K562 (cell line): Measurements from ENCODE around the gene NAPA. TPM values are rescaled to one million over a fixed set of nuclear protein-coding genes. Genes with fewer than 3 reads are reported as not detected.

Source experiments
- ATAC-seq: fragments of 200-7000 bp; cut with Tn5 transposase; 3 replicates; pipeline ENCODE4 v1.9.1; 2020; ENCODE audit warnings: moderate library complexity
- BruUV-seq: library from RNA; stranded (reverse); fragments of 400-500 nt; replicated peaks from 2 replicates; lab custom pipeline; 2021; lab: Mats Ljungman, UMichigan
- CTCF ChIA-PET: fragments of 300-600 bp; formaldehyde crosslinking; extraction: SDS; loops from one replicate; lab custom pipeline; 2021; ENCODE audit warnings: low intra/inter-chr PET ratio; lab: Yijun Ruan, JAX
- POLR2A ChIA-PET: fragments of 300-600, 350-650 bp; sonication (Branson Sonifier 250); formaldehyde crosslinking; extraction: SDS; loops from one replicate; lab custom pipeline; 2021; ENCODE audit warnings: antibody characterized with exemption, inconsistent platforms; lab: Yijun Ruan, JAX
- DNase-seq, 4 experiments: peaks; one replicate each; pipeline versions ENCODE4 v3.0.0 to v3.0.0-alpha.2; 2011 to 2018; ENCODE audit warnings: low spot score in 3 of 4, mixed read lengths in 3 of 4; ENCODE audit errors: extremely low read depth in 1 of 4
- FAIRE-seq: peaks from 2 replicates; lab custom pipeline; 2011; peaks lifted over from hg19 to GRCh38; lab: Jason Lieb, UNC
- H2AFZ ChIP-seq: 2 replicates; pipeline ENCODE4 v1.6.0; 2011; ENCODE audit warnings: low read depth, low read length, control low read depth, inconsistent platforms
- H3K27ac ChIP-seq: fragments of 200-600 bp; 3 replicates; pipeline ENCODE4 v1.8.0; 2011; ENCODE audit warnings: low read depth, mild to moderate bottlenecking, control low read depth, inconsistent platforms, low read length, moderate library complexity, mixed read lengths; ENCODE audit errors: extremely low read depth
- H3K27me3 ChIP-seq, 2 experiments: fragments of 300-600 bp in 1 of 2; 2 replicates in 1 of 2; 3 replicates in 1 of 2; pipeline versions ENCODE4 v1.6.0 to v1.8.0; 2011; ENCODE audit warnings: inconsistent platforms in 2 of 2, low read length in 2 of 2, mild to moderate bottlenecking in 1 of 2, mixed read lengths in 1 of 2, moderate library complexity in 1 of 2; ENCODE audit not compliant: control insufficient read depth in 2 of 2, insufficient read depth in 2 of 2
- H3K36me3 ChIP-seq: fragments of 300-600 bp; 3 replicates; pipeline ENCODE4 v1.8.0; 2011; ENCODE audit warnings: mild to moderate bottlenecking, low read length, inconsistent platforms; ENCODE audit not compliant: control insufficient read depth, insufficient read depth
- H3K4me1 ChIP-seq, 2 experiments: fragments of 200-600 bp in 1 of 2; replicated peaks in 1 of 2; 2 replicates in 1 of 2; 3 replicates in 1 of 2; pipeline versions ENCODE4 v1.5.1 to v1.8.0; 2011; ENCODE audit warnings: inconsistent platforms in 2 of 2, low read length in 2 of 2, mild to moderate bottlenecking in 1 of 2, mixed read lengths in 1 of 2, moderate library complexity in 1 of 2; ENCODE audit not compliant: control insufficient read depth in 2 of 2, insufficient read depth in 2 of 2
- H3K4me2 ChIP-seq: 2 replicates; pipeline ENCODE4 v1.6.1; 2011; ENCODE audit warnings: low read length, control low read depth, inconsistent platforms, mixed read lengths; ENCODE audit not compliant: insufficient read depth
- H3K4me3 ChIP-seq: fragments of 200-600 bp; sonication (generic), shearing (Covaris generic); 2 replicates; pipeline ENCODE4 v1.5.1; 2016; ENCODE audit warnings: control low read depth, inconsistent platforms
- H3K79me2 ChIP-seq: fragments of 200-600 bp; 3 replicates; pipeline ENCODE4 v1.8.0; 2011; ENCODE audit warnings: low read length, inconsistent platforms; ENCODE audit not compliant: control insufficient read depth, insufficient read depth
- H3K9ac ChIP-seq, 2 experiments: 2 replicates each; pipeline versions ENCODE4 v1.6.0 to v1.6.1; 2011; ENCODE audit warnings: low read depth in 2 of 2, low read length in 2 of 2, control low read depth in 1 of 2, inconsistent platforms in 1 of 2, mild to moderate bottlenecking in 1 of 2, mixed read lengths in 1 of 2; ENCODE audit not compliant: insufficient read depth in 1 of 2
- H3K9me1 ChIP-seq: one replicate; pipeline ENCODE4 v1.6.0; 2011; ENCODE audit warnings: inconsistent platforms, mild to moderate bottlenecking, low read length, moderate library complexity; ENCODE audit not compliant: control insufficient read depth, insufficient read depth
- H3K9me3 ChIP-seq: replicated peaks from 2 replicates; pipeline ENCODE4 v1.5.1; 2011; ENCODE audit warnings: low read depth, low read length, inconsistent platforms; ENCODE audit not compliant: control insufficient read depth, insufficient read depth
- H4K20me1 ChIP-seq: replicated peaks from 2 replicates; pipeline ENCODE4 v1.6.1; 2011; ENCODE audit warnings: low read length, inconsistent platforms, mixed read lengths; ENCODE audit not compliant: control insufficient read depth, insufficient read depth
- EGR1 ChIP-seq: fragments of 450-650 bp; conservative IDR thresholded peaks from 2 replicates; pipeline ENCODE4 v1.6.1; 2017; ENCODE audit warnings: mild to moderate bottlenecking
- ETV1 ChIP-seq: fragments of 450-650 bp; conservative IDR thresholded peaks from 2 replicates; pipeline ENCODE4 v1.6.1; 2016; ENCODE audit warnings: missing genetic modification characterization, control low read depth, low read depth, missing compliant biosample characterization
- MEIS2 ChIP-seq: fragments of 450-650 bp; IDR thresholded peaks from 2 replicates; pipeline ENCODE4 v1.6.1; 2014; ENCODE audit warnings: mild to moderate bottlenecking; ENCODE audit not compliant: partially characterized antibody
- NR2C2 ChIP-seq, 2 experiments: fragments of 200-800 bp in 1 of 2; sonication (Bioruptor generic) in 1 of 2; sonication (generic) in 1 of 2; formaldehyde crosslinking in 1 of 2; IDR thresholded peaks; 2 replicates each; pipeline versions ENCODE4 v1.6.1 to v1.8.0; 2016 to 2022; ENCODE audit warnings: mild to moderate bottlenecking in 1 of 2, missing compliant biosample characterization in 1 of 2, missing genetic modification characterization in 1 of 2, missing genetic modification reagents in 1 of 2
- SAFB ChIP-seq: fragments of 200-400 bp; formaldehyde crosslinking; IDR thresholded peaks from 2 replicates; pipeline ENCODE4 v1.6.1; 2017; ENCODE audit warnings: low read depth, low read length, borderline replicate concordance
- WGBS: fragments of 100-300 bp; shearing (Covaris generic); methylation state at CpG from one replicate; pipeline ENCODE4 v1.1.6; 2016; ENCODE audit warnings: low coverage, mixed read lengths; ENCODE audit not compliant: insufficient coverage; ENCODE audit errors: missing lambda C conversion rate; 5-methylcytosine and 5-hydroxymethylcytosine counted together
- in situ Hi-C: fragments of 300-500 bp; cut with MboI; formaldehyde crosslinking; loops from 4 replicates; pipeline ENCODE4 v1.15.0; 2018; ENCODE audit warnings: inconsistent platforms, mixed read lengths
- intact Hi-C: fragments of 100-400 bp; cut with micrococcal nuclease; formaldehyde crosslinking; loops from 2 replicates; pipeline ENCODE4 v1.14.2; 2022
- polyA plus RNA-seq, 8 experiments: library from polyadenylated mRNA; depleted of rRNA in 4 of 8; stranded (reverse) in 5 of 8; unstranded in 3 of 8; fragments of >200 nt; fragmentation: Nextera tagmentation in 2 of 8; fragmentation: Illumina TruSeq in 1 of 8; extraction: Ambion mirVana in 2 of 8; extraction: Trizol in 1 of 8; gene quantifications; 2 replicates each; pipeline versions ENCODE4 v1.2.1 to v1.2.3, GENCODE V29; 2011 to 2014; ENCODE audit warnings: inconsistent platforms in 1 of 8, missing spikeins in 1 of 8
- total RNA-seq, 7 experiments: library from RNA; depleted of rRNA in 6 of 7; stranded (reverse); fragments of >200 nt in 6 of 7; fragmentation: Illumina TruSeq in 2 of 7; extraction: Trizol in 2 of 7; gene quantifications; 2 replicates each; pipeline versions ENCODE4 v1.2.1 to v1.2.3, GENCODE V29; 2011 to 2021; ENCODE audit warnings: low replicate concordance in 1 of 7
- TF ChIP-seq, protein P1 (sequence below): fragments of 450-650 bp; IDR thresholded peaks from 2 replicates; pipeline ENCODE4 v1.6.1; 2016; ENCODE audit warnings: missing biosample characterization, missing genetic modification characterization

Gene NAPA
- total and polyA plus RNA-seq, 9 of the 15 experiments (the other 6 are each of a cell fraction or from before 2014, with no cell fraction given), result 5.4 to 98.6 (median 77.5) TPM

DNA sequence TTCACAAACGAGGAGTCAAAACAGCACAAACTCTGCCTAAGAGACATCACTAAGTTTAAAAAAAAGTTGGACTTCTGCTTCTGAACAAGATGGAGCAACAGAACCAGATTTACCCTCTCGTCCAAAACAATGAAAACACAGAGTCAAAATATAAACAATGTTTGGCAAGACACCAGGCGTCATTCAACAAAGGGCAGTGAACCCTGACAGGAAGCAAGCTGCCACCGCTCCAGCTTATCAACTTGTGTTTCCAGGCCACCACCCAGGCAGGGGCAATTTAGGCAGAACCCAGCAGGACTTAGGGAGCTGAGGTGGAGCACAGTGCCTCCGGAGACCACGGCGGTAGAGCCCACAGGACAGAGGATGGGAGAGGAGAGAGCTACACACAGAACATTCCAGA, 8.6 kb upstream of the NAPA start:
- intact Hi-C loops (no loop called here), in situ Hi-C loops (no loop called here)
- Histone ChIP-seq H3K9ac (no peak overlapping the region), H3K36me3 (no peaks in the 10 kb centered on the region), H2AFZ (no peak overlapping the region; the same call in 1 of the 2 replicates), H4K20me1 (no peaks in the 10 kb centered on the region), H3K4me3 (no peak overlapping the region), H3K27ac (no peak overlapping the region), H3K79me2 (no peaks in the 10 kb centered on the region), H3K9me1 (no peaks in the 10 kb centered on the region), H3K9me3 (no peaks in the 10 kb centered on the region), H3K4me1 (peaks cover 5 to 12% of the 10 kb centered on the region in 2 experiments; a peak in 2 of 5 replicates), H3K27me3 (peaks cover 6 to 7% of the 10 kb centered on the region in 2 experiments; a peak in 4 of 5 replicates), H3K4me2 (no peak overlapping the region)
- CTCF ChIA-PET, result no interaction called here
- TF ChIP-seq MEIS2 (peak; percentile 14), NR2C2 (CRISPR knock-in tag; IDR thresholded peaks at IDR 0.05) (no peak), NR2C2 (tag; IDR thresholded peaks at IDR 0.05) (peak; percentile 29; the same call in 1 of the 2 replicates), SAFB (no peak), EGR1 (no peak), ETV1 (tag) (peak; percentile 19; the same call in 1 of the 2 replicates)
- TF ChIP-seq, protein P1, sequence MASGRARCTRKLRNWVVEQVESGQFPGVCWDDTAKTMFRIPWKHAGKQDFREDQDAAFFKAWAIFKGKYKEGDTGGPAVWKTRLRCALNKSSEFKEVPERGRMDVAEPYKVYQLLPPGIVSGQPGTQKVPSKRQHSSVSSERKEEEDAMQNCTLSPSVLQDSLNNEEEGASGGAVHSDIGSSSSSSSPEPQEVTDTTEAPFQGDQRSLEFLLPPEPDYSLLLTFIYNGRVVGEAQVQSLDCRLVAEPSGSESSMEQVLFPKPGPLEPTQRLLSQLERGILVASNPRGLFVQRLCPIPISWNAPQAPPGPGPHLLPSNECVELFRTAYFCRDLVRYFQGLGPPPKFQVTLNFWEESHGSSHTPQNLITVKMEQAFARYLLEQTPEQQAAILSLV (tag), result no peak
- POLR2A ChIA-PET, result no interaction called here
- WGBS, result 10% methylated on average over 7 of the region's 7 CpGs
- no peak for ATAC-seq
- BruUV-seq, result no TSS peak
- peak in 1 of 4 experiments; percentile 4 for DNase-seq
- no peak for FAIRE-seq
